ENCODE data around the gene SMAD3. TPM values are rescaled to one million over a fixed set of nuclear protein-coding genes. Genes with fewer than 3 reads are reported as not detected.

The SMAD3 gene
- total and polyA plus RNA-seq, 2 of the 8 experiments (the other 6 are each of a cell fraction or from before 2014, with no cell fraction given), result 10.1 to 12.4 TPM

- TF ChIP-seq CHD7 (IDR thresholded peaks at IDR 0.05; ENCODE audit: insufficient replicate concordance, low read length) (no peak), YY1 (IDR thresholded peaks at IDR 0.05; ENCODE audit: low read depth, low read length) (no peak), HDAC6 (IDR thresholded peaks at IDR 0.05; ENCODE audit: low read depth, low read length) (no peak), NANOG (IDR thresholded peaks at IDR 0.05; ENCODE audit: insufficient read depth, low read depth, low read length, poor library complexity, severe bottlenecking) (no peak), EP300 (IDR thresholded peaks at IDR 0.05; ENCODE audit: borderline replicate concordance in 1 of 2, low read depth in 2 of 2, low read length in 2 of 2) (no peak), FOSL1 (IDR thresholded peaks at IDR 0.05; ENCODE audit: insufficient read depth, low read depth, low read length) (no peak)
- TF ChIP-seq, protein P1, sequence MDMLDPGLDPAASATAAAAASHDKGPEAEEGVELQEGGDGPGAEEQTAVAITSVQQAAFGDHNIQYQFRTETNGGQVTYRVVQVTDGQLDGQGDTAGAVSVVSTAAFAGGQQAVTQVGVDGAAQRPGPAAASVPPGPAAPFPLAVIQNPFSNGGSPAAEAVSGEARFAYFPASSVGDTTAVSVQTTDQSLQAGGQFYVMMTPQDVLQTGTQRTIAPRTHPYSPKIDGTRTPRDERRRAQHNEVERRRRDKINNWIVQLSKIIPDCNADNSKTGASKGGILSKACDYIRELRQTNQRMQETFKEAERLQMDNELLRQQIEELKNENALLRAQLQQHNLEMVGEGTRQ (IDR thresholded peaks at IDR 0.05; ENCODE audit: low read length), result no peak
These were observed 61.3 kb downstream of the SMAD3 start (continued) for GRCh38 chr15:67126551-67127330.

Measured in H1 (cell line).